Cortex of kidney (tissue), 1 donor: Measurements from ENCODE around the gene SLC22A12.
"Not testable (repeated sequence)": the region's sequence is repeated elsewhere in the genome, so short reads cannot be mapped to it uniquely, and the experiment has no call there.

Experiments
- DNase-seq: peaks from one replicate; lab custom pipeline; 2025; lab: John Stamatoyannopoulos, UW

Gene SLC22A12

DNA sequence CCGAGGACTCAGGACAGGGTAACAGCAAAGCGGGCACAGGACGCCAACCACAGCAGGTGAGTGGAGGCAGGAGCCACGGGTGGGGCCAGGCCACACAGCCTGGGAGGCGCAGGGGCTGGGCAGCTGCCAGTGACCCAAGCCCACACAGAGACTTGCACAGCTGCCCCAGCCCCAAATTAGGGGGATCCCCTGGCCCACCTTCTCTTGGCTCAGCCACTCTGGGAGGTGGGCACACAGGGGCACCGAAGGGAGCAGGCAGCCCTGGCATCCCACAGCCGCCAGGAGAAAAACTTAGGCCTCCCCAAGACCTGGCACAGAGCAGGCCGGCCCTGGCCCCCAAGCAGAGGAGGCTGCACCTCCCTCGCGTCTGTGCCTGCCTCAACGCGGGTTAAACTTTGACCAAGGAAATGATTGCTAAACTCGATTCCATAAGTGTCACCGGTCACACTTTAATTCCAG lies at the start of gene SLC22A12:
Gene SLC22A12 (plus strand): TSS at position 458 of the 459 bp plus-strand sequence. CDS start 337 bp downstream, outside the sequence.
- no peak for DNase-seq

DNA sequence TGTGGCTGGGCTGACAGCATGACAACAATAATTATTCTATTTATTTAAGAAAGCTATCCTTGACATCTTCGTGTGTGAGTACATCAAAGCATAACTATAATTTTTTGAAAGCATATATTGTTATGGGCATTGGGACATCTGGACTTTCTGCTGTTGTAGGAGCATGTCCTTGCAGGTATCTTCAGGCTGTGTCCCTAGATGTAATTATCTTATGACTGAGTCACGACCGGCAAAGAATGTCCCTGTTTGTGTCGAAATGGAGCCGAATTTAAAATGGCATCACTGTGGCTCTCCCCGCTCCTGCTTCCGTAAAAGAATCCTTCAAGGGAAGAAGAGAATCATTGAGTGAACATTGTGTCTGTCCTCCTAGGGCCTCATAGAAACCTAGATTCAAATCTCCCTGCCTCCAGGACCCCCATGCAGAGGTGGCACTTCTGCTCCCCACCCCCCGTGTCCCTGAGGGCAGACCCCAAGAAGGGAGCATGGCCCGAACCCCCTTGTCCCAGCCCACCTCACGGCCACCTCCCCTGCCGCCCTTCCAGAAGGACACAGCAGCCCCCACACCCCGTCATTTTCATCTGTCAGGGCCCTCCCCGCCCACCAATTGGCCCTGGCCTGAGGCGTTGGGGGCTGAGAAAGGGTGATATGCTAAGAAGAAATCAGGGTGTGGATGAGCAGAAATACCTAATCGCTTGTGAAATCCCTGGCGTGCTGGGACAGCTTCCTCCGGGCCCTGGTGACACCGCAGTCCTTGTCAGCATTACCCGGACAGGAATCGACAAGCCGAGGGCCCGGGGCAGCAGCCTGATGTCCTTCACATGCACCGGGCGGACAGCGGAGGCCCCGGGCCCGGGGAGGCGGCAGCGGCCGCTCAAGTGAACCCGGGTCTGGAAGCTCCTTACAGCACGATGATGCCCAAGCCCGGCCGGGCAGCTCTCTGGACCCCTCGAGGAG lies 48.6 kb upstream of the SLC22A12 start:
- DNase-seq = no peak

DNA sequence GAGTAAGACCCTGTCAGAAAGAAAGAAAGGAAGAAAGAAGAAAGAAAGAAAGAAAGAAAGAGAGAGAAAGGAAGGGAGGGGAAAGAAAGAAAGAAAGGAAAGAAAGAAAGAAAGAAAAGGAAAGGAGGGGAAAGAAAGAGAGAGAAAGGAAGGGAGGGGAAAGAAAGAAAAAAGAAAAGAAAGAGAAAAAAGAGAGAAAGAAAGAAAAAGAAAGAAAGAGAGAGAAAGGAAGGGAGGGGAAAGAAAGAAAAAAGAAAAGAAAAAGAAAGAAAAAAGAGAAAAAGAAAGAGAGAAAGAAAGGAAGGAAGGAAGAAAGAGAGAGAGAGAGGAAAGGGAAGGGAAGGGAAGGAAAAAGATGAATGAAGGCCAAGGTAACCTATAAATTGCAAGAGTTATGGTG lies 47.2 kb upstream of the SLC22A12 start:
- no peak for DNase-seq

DNA sequence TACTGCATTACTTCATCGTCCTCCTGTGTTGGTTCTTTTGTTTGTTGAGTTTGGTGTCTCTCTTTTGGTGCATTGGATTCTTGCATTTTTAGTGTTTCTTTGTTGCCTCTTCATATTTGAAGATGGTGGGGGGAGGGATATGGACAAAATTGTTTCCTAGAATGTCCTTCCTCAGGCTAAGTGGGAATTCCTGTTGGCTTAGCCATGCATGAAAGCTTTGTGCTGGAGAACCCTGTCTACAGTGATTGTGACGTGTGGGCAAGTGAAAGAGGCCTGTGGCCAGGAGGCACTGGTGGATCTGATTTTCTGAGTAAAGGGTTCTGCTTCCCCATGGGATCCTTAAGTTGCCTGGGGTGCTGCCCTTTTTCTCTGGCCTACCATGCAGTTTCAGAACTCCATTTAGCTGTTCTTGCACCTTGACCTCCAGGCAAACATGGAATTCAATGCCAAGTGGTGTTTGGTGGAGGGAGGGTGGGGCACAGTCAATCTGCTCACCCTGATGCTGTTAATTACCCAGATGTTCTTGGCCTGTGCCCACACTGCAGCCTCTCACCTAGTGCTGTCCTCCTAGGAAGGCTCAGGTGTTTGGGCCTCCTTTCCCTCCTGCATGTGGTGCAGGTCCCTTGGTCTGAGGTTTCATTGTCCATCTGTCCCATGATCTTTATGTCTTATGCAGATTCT lies 46.3 kb upstream of the SLC22A12 start:
- DNase-seq = no peak

DNA sequence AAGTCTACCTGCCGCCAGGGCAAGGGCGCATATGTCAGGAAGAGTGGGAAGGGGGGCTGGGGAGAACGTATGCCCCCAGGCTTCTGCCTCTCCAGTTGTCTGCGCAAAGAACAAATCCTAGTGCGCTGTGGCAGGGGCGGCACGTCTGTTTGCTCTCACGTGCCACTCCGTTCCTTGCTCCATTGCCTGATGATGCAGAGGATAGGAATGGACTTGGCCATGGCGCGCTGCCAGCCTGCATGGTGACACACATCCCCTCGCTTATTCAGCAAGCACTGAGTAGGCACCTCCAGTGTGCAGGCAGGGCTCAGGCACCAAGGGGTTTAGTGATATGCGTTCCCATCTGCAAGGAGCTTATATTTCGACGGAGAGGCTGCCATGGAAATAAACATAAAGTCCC lies 45.4 kb upstream of the SLC22A12 start:
- no peak for DNase-seq

DNA sequence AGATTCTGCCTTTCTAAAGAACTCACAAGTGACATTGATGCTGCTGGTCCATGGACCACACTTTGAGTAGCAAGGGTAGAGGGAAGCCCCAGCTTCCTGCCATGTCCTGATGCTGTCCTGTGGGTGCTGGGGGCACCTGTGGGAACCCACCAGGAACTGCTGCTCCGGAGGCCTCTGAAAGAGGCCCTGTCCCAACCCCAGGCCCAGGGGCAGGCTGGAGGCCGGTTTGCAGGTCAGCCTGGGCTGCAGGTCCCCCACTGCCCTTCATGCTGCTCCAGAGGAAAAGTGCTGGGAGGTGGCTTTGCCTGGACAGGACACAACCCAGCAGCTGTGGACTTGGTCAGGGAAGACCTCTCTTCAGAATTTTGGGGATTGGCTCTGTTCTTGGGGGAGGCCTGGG lies 44.8 kb upstream of the SLC22A12 start:
- no peak for DNase-seq

DNA sequence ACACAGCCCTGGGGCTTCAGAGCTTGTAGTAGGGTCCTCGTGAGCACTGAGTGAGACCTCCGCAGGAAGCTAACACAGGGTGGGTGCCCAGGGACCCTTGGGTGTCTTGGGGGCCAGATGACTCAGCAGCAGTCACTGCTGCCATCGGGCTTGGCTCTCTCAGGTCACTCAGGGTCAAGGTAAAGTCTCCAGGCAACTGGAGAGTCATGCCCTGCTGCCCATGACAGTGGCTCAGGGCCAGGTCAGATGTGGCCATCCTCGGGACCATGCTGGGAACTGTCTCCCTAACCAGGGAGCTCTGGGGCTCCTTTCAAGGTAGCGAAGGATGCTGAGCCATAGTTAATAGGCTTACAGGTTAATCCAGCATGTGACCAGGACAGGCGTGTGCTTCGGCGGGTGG lies 44.4 kb upstream of the SLC22A12 start:
- no peak for DNase-seq

DNA sequence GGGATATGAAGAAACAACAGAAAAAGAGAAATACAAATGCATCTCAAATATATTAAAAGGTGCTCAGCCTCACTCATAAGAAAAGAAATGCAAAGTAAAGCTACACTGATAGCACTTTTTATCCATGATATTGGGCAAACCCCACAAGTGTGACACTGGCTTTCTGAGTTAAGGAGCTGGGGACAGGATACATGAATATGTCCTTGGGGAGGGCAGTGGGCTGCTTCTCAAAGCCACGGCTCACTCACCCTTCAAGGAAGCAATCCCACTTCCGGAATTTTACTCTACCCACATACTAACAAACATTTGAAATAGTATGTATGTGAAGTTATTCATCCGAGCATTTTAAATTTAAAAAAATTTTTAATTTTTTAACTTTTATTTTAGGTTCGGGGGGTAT lies 41.1 kb upstream of the SLC22A12 start:
- DNase-seq = no peak

DNA sequence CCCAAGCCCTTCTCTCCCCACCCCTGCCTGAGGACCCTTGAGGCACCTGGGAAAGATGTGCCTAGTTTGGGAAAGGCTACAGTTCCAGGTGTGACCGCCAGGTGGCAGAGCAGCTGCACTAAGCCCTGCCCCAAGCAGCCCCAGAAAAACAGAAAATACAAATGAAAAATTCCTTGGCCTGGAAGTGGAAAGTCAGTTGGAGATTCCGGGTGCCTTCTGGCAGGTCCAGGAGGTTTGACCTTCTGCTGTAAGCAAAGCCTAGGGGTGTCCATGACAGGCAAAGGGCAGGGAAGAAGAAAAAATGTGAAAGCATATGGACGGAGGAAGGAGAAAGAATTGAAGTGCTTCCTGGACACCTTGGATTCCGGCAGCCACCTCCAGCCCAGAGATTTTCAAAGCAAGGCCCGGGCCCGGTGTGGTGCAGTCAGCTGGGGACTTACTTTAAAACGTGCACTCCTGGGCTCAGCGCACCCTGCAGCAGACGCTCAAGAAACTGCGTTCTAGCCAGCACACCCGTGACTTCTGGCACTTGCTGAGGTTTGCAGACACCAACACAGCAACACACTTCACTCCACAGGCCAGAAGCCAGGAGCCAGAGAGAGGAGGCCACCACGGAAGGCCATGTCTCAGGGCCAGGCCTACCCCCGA lies 37.3 kb upstream of the SLC22A12 start:
- DNase-seq = no peak

DNA sequence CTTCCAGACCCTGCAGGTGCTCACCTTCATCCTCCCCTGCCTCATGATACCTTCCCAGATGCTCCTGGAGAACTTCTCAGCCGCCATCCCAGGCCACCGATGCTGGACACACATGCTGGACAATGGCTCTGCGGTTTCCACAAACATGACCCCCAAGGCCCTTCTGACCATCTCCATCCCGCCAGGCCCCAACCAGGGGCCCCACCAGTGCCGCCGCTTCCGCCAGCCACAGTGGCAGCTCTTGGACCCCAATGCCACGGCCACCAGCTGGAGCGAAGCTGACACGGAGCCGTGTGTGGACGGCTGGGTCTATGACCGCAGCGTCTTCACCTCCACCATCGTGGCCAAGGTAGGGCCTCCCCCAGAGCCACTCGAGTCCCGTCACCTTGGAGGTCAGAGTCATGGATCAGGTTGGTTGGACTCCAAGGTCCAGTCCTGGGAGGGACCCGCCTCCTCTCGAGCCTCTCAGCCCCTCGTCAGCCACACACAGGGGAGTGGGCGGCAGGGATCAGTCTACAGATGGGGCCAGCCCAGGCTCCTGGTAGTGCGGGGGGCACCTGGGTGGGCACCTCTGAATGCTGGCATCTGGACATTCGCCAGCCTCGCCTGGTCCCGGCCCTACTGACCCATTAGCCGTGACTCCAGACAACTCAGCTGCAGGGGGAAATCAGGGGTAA lies 34.8 kb upstream of the SLC22A12 start:
- no peak for DNase-seq

DNA sequence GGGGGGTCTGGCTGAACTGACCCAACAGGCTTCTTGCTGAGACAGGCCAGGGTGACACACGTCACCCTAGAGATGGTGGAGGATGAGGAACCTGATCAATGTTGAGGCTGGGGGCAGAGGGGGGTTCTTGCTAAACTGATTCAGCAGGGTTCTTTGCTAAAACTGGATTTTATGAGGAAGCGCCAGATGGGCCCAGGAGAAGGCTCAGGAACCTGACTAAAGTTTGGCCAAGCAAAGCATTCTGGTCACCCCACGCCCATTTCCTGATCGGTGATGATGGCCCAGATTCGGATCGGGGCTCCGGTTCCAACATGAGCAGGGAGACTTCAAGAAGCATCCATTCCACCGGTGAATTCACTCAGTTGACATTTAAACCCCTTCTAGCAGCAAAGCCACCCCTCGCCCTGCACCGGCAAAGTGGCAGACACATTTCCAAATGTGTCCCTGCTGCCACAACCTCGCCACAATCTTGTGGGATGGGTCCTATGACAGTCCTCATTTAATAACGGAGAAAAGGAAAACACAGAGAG lies 34.2 kb upstream of the SLC22A12 start:
- no peak for DNase-seq

DNA sequence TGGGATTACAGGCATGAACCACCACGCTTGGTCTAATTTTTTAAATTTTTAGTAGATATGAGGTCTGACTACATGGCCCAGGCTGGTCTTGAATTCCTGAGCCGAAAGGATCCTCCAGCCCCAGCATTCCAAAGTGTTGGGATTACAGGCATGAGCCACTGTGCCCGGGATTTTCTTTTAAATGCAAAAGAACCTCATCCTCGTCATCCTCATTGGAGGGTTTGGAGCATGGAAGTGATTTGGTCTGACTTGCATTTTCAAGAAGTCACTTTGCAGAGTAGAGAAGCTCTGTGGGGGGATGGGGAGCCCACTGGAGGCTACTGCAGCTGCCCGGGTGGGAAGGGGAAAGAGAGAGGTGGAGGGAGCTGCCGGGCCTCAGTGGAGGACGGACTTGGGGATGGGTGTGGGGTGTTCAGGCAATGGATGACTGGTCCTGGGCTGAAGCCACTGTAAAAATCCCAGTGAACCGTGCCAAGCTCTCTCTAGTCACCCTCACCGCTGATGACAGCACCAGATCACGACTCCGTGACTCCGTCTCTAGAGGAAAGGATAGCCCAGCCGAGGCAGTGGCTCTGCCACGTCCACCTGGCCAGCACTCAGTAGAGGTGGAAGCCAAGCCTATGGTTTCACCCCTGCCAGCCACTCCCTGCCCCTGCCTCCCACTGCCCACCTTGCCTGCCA lies 32.8 kb upstream of the SLC22A12 start:
- no peak for DNase-seq

DNA sequence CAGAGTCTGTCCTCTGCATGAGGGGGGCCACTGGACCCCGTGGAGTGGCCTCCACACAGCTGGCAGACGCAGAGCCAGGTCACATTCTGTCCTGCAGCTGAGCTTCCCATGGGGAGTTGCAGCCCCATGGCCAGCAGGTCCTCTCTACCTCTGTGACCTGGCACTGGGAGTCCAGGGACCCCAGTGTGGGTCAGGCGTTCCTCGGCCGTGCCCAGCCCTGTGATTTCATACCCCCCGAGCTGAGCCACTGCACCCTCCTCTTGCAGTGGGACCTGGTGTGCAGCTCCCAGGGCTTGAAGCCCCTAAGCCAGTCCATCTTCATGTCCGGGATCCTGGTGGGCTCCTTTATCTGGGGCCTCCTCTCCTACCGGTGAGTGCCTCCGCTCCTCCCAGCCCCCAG lies 32.2 kb upstream of the SLC22A12 start:
- DNase-seq = no peak

DNA sequence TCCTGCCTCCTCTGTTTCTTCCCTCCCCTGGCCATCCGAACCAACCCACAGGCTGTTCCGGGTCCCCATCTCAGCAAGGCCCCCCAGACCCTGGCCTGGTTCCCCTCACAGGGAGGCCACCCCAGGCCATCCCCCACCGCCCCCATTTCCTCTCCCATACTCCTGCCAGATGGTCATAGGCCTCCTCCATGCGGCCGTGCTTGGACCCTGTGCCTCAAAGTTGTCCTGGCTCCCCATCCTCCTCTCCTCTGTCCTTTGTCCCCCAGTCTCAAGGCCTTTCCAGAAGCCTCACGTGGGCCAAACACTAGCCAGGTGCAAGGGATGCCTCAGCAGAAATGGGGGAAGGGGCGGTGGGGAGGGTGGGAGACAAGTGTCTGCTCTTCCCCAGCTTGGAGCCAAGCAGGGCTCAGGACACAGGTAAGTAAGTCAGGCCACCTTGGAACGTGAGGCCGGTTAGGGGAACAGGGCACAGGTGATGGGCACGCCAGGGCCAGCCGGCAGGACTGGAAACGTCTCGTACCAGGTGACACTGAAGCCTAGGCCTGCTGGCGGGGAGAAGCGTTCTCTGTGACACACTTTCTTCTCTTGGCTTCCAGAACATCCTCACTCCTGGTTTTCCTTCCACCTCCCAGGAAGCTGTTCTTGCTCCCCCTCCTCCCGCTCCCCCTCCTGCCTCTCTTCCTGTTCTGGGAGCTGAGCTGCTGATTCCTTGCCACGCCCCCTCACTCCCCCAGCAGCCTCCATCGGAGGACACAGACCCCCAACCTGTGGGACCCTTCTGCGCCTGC lies 31.5 kb upstream of the SLC22A12 start:
- no peak for DNase-seq

DNA sequence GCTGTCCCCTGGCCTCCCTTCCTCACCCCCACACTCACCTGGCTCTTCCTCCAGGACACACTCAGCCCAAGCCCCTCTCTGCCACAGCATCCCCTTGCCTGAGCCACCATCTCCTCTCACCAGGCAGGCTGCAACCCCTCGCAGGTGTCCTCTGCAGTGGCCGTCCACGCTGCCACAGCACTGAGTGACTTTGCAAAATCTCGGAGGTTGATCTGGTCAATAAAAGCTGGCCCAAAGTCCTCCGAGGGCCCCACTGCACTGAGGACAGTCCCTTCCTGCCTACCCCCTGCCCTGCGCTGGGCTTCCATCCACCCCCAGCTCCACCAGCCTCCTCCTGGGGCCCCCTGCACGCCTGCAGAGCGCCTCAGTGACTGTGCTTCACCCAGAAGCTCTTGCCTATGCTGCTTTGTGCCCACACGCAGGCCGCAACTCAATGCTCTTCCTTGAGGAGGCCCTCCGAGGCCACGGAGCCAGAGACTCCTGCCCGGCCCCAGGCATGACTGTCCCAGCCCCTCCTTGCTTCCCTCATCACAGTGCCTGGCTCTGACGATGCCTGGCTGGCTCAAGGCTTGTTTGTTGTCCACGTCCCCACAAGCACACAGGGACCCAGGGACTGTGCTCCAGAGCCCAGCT lies 30.8 kb upstream of the SLC22A12 start:
- no peak for DNase-seq

DNA sequence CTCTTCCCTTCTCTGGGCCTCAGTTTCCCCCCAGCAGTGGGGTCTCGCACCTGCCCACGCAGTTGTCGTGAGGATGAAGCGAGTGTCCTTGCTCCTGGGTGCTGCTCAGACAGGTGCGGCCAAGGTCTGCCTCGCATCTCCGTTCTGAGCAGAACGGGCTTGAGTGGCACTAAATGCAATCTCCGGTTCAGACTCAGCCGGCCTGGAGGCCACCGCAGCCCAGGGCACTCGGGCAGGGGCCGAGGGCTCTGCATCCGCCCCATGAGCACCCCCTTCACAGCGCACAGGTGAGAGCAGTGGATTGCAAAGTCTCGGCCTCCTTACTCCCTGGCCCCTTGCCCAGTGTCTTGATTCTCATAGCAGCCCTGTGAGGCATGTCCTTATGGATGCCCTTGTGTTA lies 30.1 kb upstream of the SLC22A12 start:
- DNase-seq = no peak

DNA sequence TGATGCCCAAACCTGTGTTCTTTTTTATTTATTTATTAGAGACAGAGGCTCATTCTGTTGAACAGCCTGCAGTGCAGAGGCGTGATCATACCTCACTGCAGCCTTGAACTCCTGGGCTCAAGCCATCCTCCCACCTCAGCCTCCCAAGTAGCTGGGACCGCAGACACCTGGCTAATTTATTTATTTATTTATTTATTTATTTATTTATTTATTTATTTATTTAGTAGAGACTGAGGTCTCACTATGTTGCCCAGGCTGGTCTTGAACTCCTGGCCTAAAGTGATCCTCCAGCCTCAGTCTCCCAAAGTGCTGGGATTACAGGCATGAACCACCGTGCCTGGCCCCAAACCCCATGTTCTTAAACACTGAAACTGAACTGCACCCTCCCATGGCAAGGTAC lies 29.6 kb upstream of the SLC22A12 start:
- DNase-seq = not testable (repeated sequence)

DNA sequence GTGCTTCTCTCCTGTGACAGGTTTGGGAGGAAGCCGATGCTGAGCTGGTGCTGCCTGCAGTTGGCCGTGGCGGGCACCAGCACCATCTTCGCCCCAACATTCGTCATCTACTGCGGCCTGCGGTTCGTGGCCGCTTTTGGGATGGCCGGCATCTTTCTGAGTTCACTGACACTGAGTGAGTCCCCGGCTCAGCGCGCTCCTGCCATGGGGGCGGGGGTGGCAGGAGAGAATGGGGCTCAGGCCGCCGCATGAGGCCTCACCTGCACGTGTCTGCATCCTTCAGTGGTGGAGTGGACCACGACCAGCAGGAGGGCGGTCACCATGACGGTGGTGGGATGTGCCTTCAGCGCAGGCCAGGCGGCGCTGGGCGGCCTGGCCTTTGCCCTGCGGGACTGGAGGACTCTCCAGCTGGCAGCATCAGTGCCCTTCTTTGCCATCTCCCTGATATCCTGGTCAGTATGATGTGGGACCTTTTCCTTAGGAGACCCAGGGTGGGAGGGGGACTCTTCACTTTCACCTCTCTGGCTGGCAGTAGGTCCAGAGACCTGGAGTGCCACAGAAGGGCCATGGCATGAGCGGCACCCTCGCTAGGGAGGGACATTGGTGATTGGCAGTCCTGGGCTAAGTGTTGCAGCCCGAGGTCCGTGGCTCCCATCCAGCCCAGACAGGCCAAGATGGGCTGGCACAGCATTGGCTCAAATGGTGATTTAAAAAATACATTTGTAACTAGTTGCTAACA lies 28.9 kb upstream of the SLC22A12 start:
- DNase-seq = no peak

DNA sequence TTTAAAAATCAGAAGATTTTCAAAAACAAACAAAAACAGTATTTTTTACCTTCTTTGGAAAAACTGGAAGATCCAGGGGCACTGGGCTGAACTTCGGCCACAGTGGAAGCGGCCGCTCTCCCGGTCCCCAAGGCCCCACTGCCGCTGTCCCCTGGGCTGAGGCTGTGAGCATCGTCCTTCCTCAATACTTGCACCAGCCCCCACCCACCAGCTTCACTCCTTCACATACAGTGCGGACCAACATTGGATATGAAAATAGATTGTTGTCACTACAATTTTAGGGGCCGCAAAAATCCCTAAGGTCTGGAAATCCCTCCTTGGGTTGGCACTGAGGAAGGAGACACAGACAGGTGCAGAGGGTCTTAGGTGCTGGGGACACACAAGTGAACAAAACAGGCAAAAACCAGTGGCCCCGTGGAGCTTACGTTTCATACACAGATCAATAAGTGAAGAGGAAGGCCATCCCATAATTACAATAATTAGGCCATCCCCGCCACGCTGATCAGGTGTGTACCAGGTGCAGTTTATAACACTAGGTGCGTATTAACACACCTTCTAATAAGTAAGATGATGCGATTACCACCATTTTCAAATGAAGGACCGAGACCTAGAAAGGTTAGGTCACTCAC lies 28.2 kb upstream of the SLC22A12 start:
- DNase-seq = no peak
